ENCODE data around the gene CD27.

GRCh38 chr12:6460751-6461371 is 16.1 kb downstream of the CD27 start:
- TF ChIP-seq CTCF (conservative IDR thresholded peaks at IDR 0.05; ENCODE audit: low read length) (no peak), EZH2phosphoT487 (IDR thresholded peaks at IDR 0.05; ENCODE audit: borderline replicate concordance, low read depth, low read length) (no peak)

Measured in OCI-LY7 (cell line).